K562 (cell line): Measurements from ENCODE around the gene AFF1. TPM values are rescaled to one million over a fixed set of nuclear protein-coding genes. Genes with fewer than 3 reads are reported as not detected.

Experiments used
- ATAC-seq: fragments of 200-7000 bp; cut with Tn5 transposase; 3 replicates; pipeline ENCODE4 v1.9.1; 2020; ENCODE audit warnings: moderate library complexity
- BruUV-seq: library from RNA; stranded (reverse); fragments of 400-500 nt; replicated peaks from 2 replicates; lab custom pipeline; 2021; lab: Mats Ljungman, UMichigan
- CTCF ChIA-PET: fragments of 300-600 bp; formaldehyde crosslinking; extraction: SDS; loops from one replicate; lab custom pipeline; 2021; ENCODE audit warnings: low intra/inter-chr PET ratio; lab: Yijun Ruan, JAX
- POLR2A ChIA-PET: fragments of 300-600, 350-650 bp; sonication (Branson Sonifier 250); formaldehyde crosslinking; extraction: SDS; loops from one replicate; lab custom pipeline; 2021; ENCODE audit warnings: antibody characterized with exemption, inconsistent platforms; lab: Yijun Ruan, JAX
- DNase-seq, 4 experiments: peaks; one replicate each; pipeline versions ENCODE4 v3.0.0 to v3.0.0-alpha.2; 2011 to 2018; ENCODE audit warnings: low spot score in 3 of 4, mixed read lengths in 3 of 4; ENCODE audit errors: extremely low read depth in 1 of 4
- FAIRE-seq: peaks from 2 replicates; lab custom pipeline; 2011; peaks lifted over from hg19 to GRCh38; lab: Jason Lieb, UNC
- H2AFZ ChIP-seq: 2 replicates; pipeline ENCODE4 v1.6.0; 2011; ENCODE audit warnings: low read depth, low read length, control low read depth, inconsistent platforms
- H3K27ac ChIP-seq: fragments of 200-600 bp; 3 replicates; pipeline ENCODE4 v1.8.0; 2011; ENCODE audit warnings: low read depth, mild to moderate bottlenecking, control low read depth, inconsistent platforms, low read length, moderate library complexity, mixed read lengths; ENCODE audit errors: extremely low read depth
- H3K27me3 ChIP-seq, 2 experiments: fragments of 300-600 bp in 1 of 2; 2 replicates in 1 of 2; 3 replicates in 1 of 2; pipeline versions ENCODE4 v1.6.0 to v1.8.0; 2011; ENCODE audit warnings: inconsistent platforms in 2 of 2, low read length in 2 of 2, mild to moderate bottlenecking in 1 of 2, mixed read lengths in 1 of 2, moderate library complexity in 1 of 2; ENCODE audit not compliant: control insufficient read depth in 2 of 2, insufficient read depth in 2 of 2
- H3K36me3 ChIP-seq: fragments of 300-600 bp; 3 replicates; pipeline ENCODE4 v1.8.0; 2011; ENCODE audit warnings: mild to moderate bottlenecking, low read length, inconsistent platforms; ENCODE audit not compliant: control insufficient read depth, insufficient read depth
- H3K4me1 ChIP-seq, 2 experiments: fragments of 200-600 bp in 1 of 2; replicated peaks in 1 of 2; 2 replicates in 1 of 2; 3 replicates in 1 of 2; pipeline versions ENCODE4 v1.5.1 to v1.8.0; 2011; ENCODE audit warnings: inconsistent platforms in 2 of 2, low read length in 2 of 2, mild to moderate bottlenecking in 1 of 2, mixed read lengths in 1 of 2, moderate library complexity in 1 of 2; ENCODE audit not compliant: control insufficient read depth in 2 of 2, insufficient read depth in 2 of 2
- H3K4me2 ChIP-seq: 2 replicates; pipeline ENCODE4 v1.6.1; 2011; ENCODE audit warnings: low read length, control low read depth, inconsistent platforms, mixed read lengths; ENCODE audit not compliant: insufficient read depth
- H3K4me3 ChIP-seq: fragments of 200-600 bp; sonication (generic), shearing (Covaris generic); 2 replicates; pipeline ENCODE4 v1.5.1; 2016; ENCODE audit warnings: control low read depth, inconsistent platforms
- H3K79me2 ChIP-seq: fragments of 200-600 bp; 3 replicates; pipeline ENCODE4 v1.8.0; 2011; ENCODE audit warnings: low read length, inconsistent platforms; ENCODE audit not compliant: control insufficient read depth, insufficient read depth
- H3K9ac ChIP-seq, 2 experiments: 2 replicates each; pipeline versions ENCODE4 v1.6.0 to v1.6.1; 2011; ENCODE audit warnings: low read depth in 2 of 2, low read length in 2 of 2, control low read depth in 1 of 2, inconsistent platforms in 1 of 2, mild to moderate bottlenecking in 1 of 2, mixed read lengths in 1 of 2; ENCODE audit not compliant: insufficient read depth in 1 of 2
- H3K9me1 ChIP-seq: one replicate; pipeline ENCODE4 v1.6.0; 2011; ENCODE audit warnings: inconsistent platforms, mild to moderate bottlenecking, low read length, moderate library complexity; ENCODE audit not compliant: control insufficient read depth, insufficient read depth
- H3K9me3 ChIP-seq: replicated peaks from 2 replicates; pipeline ENCODE4 v1.5.1; 2011; ENCODE audit warnings: low read depth, low read length, inconsistent platforms; ENCODE audit not compliant: control insufficient read depth, insufficient read depth
- H4K20me1 ChIP-seq: replicated peaks from 2 replicates; pipeline ENCODE4 v1.6.1; 2011; ENCODE audit warnings: low read length, inconsistent platforms, mixed read lengths; ENCODE audit not compliant: control insufficient read depth, insufficient read depth
- CBFA2T2 ChIP-seq: fragments of 450-650 bp; conservative IDR thresholded peaks from 2 replicates; pipeline ENCODE4 v1.6.1; 2017; ENCODE audit warnings: mild to moderate bottlenecking
- FOXM1 ChIP-seq, 2 experiments: fragments of 450-650 bp in 1 of 2; sonication (generic) in 1 of 2; formaldehyde crosslinking in 1 of 2; IDR thresholded peaks; 2 replicates each; pipeline versions ENCODE4 v1.6.1 to v1.9.0; 2017 to 2022; ENCODE audit warnings: low read depth in 2 of 2, mild to moderate bottlenecking in 2 of 2, missing genetic modification reagents in 1 of 2, moderate library complexity in 1 of 2
- PTBP1 ChIP-seq: fragments of 200-400 bp; formaldehyde crosslinking; IDR thresholded peaks from 2 replicates; pipeline ENCODE4 v1.6.1; 2017; ENCODE audit warnings: low read depth, low read length
- RBM39 ChIP-seq: fragments of 200-400 bp; formaldehyde crosslinking; optimal IDR thresholded peaks from 2 replicates; pipeline ENCODE3; 2018; ENCODE audit warnings: low read depth, low read length
- SNIP1 ChIP-seq: fragments of 450-650 bp; IDR thresholded peaks from 2 replicates; pipeline ENCODE4 v1.7.1; 2017; ENCODE audit warnings: low read depth, mild to moderate bottlenecking
- SP1 ChIP-seq: sonication (generic); formaldehyde crosslinking; IDR thresholded peaks from 2 replicates; pipeline ENCODE4 v1.8.1; 2022; ENCODE audit warnings: mild to moderate bottlenecking, missing genetic modification reagents
- ZNF41 ChIP-seq: fragments of 250-450 bp; sonication (Bioruptor Pico); conservative IDR thresholded peaks from 2 replicates; pipeline ENCODE4 v1.4.0; 2020; ENCODE audit warnings: mild to moderate bottlenecking
- ZNF668 ChIP-seq: fragments of 250-450 bp; sonication (Bioruptor Pico); IDR thresholded peaks from 2 replicates; pipeline ENCODE4 v1.8.0; 2022; ENCODE audit warnings: mild to moderate bottlenecking, inconsistent platforms
- WGBS: fragments of 100-300 bp; shearing (Covaris generic); methylation state at CpG from one replicate; pipeline ENCODE4 v1.1.6; 2016; ENCODE audit warnings: low coverage, mixed read lengths; ENCODE audit not compliant: insufficient coverage; ENCODE audit errors: missing lambda C conversion rate; 5-methylcytosine and 5-hydroxymethylcytosine counted together
- in situ Hi-C: fragments of 300-500 bp; cut with MboI; formaldehyde crosslinking; loops from 4 replicates; pipeline ENCODE4 v1.15.0; 2018; ENCODE audit warnings: inconsistent platforms, mixed read lengths
- intact Hi-C: fragments of 100-400 bp; cut with micrococcal nuclease; formaldehyde crosslinking; loops from 2 replicates; pipeline ENCODE4 v1.14.2; 2022
- polyA plus RNA-seq, 8 experiments: library from polyadenylated mRNA; depleted of rRNA in 4 of 8; stranded (reverse) in 5 of 8; unstranded in 3 of 8; fragments of >200 nt; fragmentation: Nextera tagmentation in 2 of 8; fragmentation: Illumina TruSeq in 1 of 8; extraction: Ambion mirVana in 2 of 8; extraction: Trizol in 1 of 8; gene quantifications; 2 replicates each; pipeline versions ENCODE4 v1.2.1 to v1.2.3, GENCODE V29; 2011 to 2014; ENCODE audit warnings: inconsistent platforms in 1 of 8, missing spikeins in 1 of 8
- total RNA-seq, 7 experiments: library from RNA; depleted of rRNA in 6 of 7; stranded (reverse); fragments of >200 nt in 6 of 7; fragmentation: Illumina TruSeq in 2 of 7; extraction: Trizol in 2 of 7; gene quantifications; 2 replicates each; pipeline versions ENCODE4 v1.2.1 to v1.2.3, GENCODE V29; 2011 to 2021; ENCODE audit warnings: low replicate concordance in 1 of 7
- TF ChIP-seq, protein P1 (sequence below), 3 experiments: fragments of 200-800 bp in 1 of 3; fragments of 250-450 bp in 1 of 3; fragments of 450-650 bp in 1 of 3; sonication (Bioruptor Pico) in 1 of 3; sonication (Bioruptor generic) in 1 of 3; formaldehyde crosslinking in 1 of 3; IDR thresholded peaks; 2 replicates each; pipeline versions ENCODE4 v1.6.1 to v1.8.0; 2016 to 2022; ENCODE audit warnings: mild to moderate bottlenecking in 2 of 3, missing genetic modification characterization in 2 of 3, missing compliant biosample characterization in 1 of 3, moderate library complexity in 1 of 3
- TF ChIP-seq, protein P2 (sequence below): fragments of 250-450 bp; sonication (Bioruptor Pico); IDR thresholded peaks from 2 replicates; pipeline ENCODE4 v1.4.0; 2020

The AFF1 gene
- total and polyA plus RNA-seq, 9 of the 15 experiments (the other 6 are each of a cell fraction or from before 2014, with no cell fraction given), result 4.1 to 47.5 (median 17.2) TPM

- no peaks in the 10 kb centered on the region for H3K9me3 ChIP-seq
- POLR2A ChIA-PET, result interaction anchor here (0.5 to 1.6 kb wide), 2 partner anchors 13 to 129 kb away, joined by 3 to 5 read pairs; no protein-coding TSS in a partner anchor
- H3K79me2 ChIP-seq, result no peaks in the 10 kb centered on the region; the same call in 2 of the 3 replicates
- no peaks in the 10 kb centered on the region for H4K20me1 ChIP-seq
- CTCF ChIA-PET, result no interaction called here
- peaks cover 78% of the 10 kb centered on the region; the same call in 2 of the 3 replicates for H3K36me3 ChIP-seq
- H3K4me1 ChIP-seq, result no peaks in the 10 kb centered on the region
- no peaks in the 10 kb centered on the region for H3K9me1 ChIP-seq
- FAIRE-seq (peak; percentile 23), ATAC-seq (no peak), DNase-seq (no peak)
- intact Hi-C loops, result no loop called here
- WGBS, result 96% methylated on average over 4 of the region's 4 CpGs
- no TSS peak for BruUV-seq
- H3K27ac ChIP-seq, result no peak overlapping the region
- no peaks in the 10 kb centered on the region for H3K27me3 ChIP-seq
- in situ Hi-C loops, result loop anchor here (25.0 kb wide), 1 partner anchor 610 kb away; no protein-coding TSS in a partner anchor
- H3K4me3 ChIP-seq, result no peak overlapping the region
- no peak overlapping the region for H3K9ac ChIP-seq
- TF ChIP-seq SNIP1, result no peak
- TF ChIP-seq ZNF41 (CRISPR knock-in tag), result no peak
- H2AFZ ChIP-seq, result no peak overlapping the region
- H3K4me2 ChIP-seq, result no peak overlapping the region
Measured at GRCh38 chr4:87122252-87122651, 187.4 kb downstream of the AFF1 start.

DNA sequence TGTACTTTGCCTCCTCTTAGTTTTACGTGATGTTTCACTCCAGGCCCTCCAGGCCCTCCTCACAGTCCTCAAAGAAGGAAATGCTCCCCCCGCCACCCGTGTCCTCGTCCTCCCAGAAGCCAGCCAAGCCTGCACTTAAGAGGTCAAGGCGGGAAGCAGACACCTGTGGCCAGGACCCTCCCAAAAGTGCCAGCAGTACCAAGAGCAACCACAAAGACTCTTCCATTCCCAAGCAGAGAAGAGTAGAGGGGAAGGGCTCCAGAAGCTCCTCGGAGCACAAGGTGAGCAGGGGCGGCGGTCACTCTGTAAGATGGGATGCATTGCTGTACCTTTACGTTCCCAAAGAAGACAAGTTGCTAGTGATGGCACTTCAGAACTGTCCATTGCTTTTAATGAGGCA is 191.2 kb downstream of the AFF1 start:
- Histone ChIP-seq H4K20me1 (no peaks in the 10 kb centered on the region), H3K9me1 (no peaks in the 10 kb centered on the region), H3K36me3 (peaks cover 82% of the 10 kb centered on the region), H3K4me3 (no peak overlapping the region), H3K27ac (no peak overlapping the region), H3K4me2 (no peak overlapping the region), H3K27me3 (no peaks in the 10 kb centered on the region), H3K79me2 (no peaks in the 10 kb centered on the region; the same call in 2 of the 3 replicates), H3K9me3 (no peaks in the 10 kb centered on the region), H3K4me1 (peaks cover 0 to 3% of the 10 kb centered on the region in 2 experiments; a peak in 1 of 5 replicates), H3K9ac (no peak overlapping the region), H2AFZ (no peak overlapping the region)
- no peak; the same call in 1 of the 3 replicates for ATAC-seq
- 97% methylated on average over 6 of the region's 9 CpGs for WGBS
- intact Hi-C loops, result no loop called here
- no peak for DNase-seq
- ChIA-PET CTCF (no interaction called here), POLR2A (interaction anchor here (0.7 kb wide), 1 partner anchor 258 kb away, joined by 4 read pairs; no protein-coding TSS in a partner anchor)
- no peak for FAIRE-seq
- in situ Hi-C loops, result no loop called here
- no TSS peak for BruUV-seq
- TF ChIP-seq PTBP1, result no peak
- TF ChIP-seq, protein P1, sequence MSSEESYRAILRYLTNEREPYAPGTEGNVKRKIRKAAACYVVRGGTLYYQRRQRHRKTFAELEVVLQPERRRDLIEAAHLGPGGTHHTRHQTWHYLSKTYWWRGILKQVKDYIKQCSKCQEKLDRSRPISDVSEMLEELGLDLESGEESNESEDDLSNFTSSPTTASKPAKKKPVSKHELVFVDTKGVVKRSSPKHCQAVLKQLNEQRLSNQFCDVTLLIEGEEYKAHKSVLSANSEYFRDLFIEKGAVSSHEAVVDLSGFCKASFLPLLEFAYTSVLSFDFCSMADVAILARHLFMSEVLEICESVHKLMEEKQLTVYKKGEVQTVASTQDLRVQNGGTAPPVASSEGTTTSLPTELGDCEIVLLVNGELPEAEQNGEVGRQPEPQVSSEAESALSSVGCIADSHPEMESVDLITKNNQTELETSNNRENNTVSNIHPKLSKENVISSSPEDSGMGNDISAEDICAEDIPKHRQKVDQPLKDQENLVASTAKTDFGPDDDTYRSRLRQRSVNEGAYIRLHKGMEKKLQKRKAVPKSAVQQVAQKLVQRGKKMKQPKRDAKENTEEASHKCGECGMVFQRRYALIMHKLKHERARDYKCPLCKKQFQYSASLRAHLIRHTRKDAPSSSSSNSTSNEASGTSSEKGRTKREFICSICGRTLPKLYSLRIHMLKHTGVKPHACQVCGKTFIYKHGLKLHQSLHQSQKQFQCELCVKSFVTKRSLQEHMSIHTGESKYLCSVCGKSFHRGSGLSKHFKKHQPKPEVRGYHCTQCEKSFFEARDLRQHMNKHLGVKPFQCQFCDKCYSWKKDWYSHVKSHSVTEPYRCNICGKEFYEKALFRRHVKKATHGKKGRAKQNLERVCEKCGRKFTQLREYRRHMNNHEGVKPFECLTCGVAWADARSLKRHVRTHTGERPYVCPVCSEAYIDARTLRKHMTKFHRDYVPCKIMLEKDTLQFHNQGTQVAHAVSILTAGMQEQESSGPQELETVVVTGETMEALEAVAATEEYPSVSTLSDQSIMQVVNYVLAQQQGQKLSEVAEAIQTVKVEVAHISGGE (CRISPR knock-in tag; IDR thresholded peaks at IDR 0.05), result no peak
- no peak for TF ChIP-seq ZNF668
- TF ChIP-seq RBM39, result no peak
- TF ChIP-seq, protein P2, sequence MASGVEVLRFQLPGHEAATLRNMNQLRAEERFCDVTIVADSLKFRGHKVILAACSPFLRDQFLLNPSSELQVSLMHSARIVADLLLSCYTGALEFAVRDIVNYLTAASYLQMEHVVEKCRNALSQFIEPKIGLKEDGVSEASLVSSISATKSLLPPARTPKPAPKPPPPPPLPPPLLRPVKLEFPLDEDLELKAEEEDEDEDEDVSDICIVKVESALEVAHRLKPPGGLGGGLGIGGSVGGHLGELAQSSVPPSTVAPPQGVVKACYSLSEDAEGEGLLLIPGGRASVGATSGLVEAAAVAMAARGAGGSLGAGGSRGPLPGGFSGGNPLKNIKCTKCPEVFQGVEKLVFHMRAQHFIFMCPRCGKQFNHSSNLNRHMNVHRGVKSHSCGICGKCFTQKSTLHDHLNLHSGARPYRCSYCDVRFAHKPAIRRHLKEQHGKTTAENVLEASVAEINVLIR (CRISPR knock-in tag), result no peak
- TF ChIP-seq SP1 (CRISPR knock-in tag), result no peak
- no peak for TF ChIP-seq CBFA2T2
- no peak for TF ChIP-seq FOXM1 (IDR thresholded peaks at IDR 0.05; ENCODE audit: low read depth)
- no peak for TF ChIP-seq FOXM1 (CRISPR knock-in tag; IDR thresholded peaks at IDR 0.05; ENCODE audit: low read depth)
